H9 (cell line): ENCODE results near the gene OPRL1. TPM values are rescaled to one million over a fixed set of nuclear protein-coding genes. Genes with fewer than 3 reads are reported as not detected.

Experiments used
- DNase-seq: peaks from one replicate; pipeline ENCODE4 v3.0.0-alpha.2; 2017
- H2AFZ ChIP-seq: one replicate; pipeline ENCODE4 v1.6.1; 2013; ENCODE audit warnings: mild to moderate bottlenecking, low read length, control low read depth, moderate library complexity
- H2AK5ac ChIP-seq: 2 replicates; pipeline ENCODE4 v1.6.1; 2013; ENCODE audit warnings: low read length, control low read depth, mixed read lengths; ENCODE audit not compliant: insufficient read length
- H2BK120ac ChIP-seq: one replicate; pipeline ENCODE4 v1.6.1; 2013; ENCODE audit warnings: low read depth, mild to moderate bottlenecking, low read length, control low read depth, inconsistent platforms; ENCODE audit not compliant: poor library complexity, severe bottlenecking
- H2BK12ac ChIP-seq: 2 replicates; pipeline ENCODE4 v1.6.1; 2013; ENCODE audit warnings: low read length, control low read depth, mixed read lengths, low read depth; ENCODE audit not compliant: insufficient read length
- H2BK15ac ChIP-seq: 2 replicates; pipeline ENCODE4 v1.6.1; 2013; ENCODE audit warnings: low read depth, low read length, control low read depth
- H2BK20ac ChIP-seq: one replicate; pipeline ENCODE4 v1.6.1; 2013; ENCODE audit warnings: low read depth, mild to moderate bottlenecking, low read length, control low read depth, inconsistent platforms; ENCODE audit not compliant: poor library complexity, severe bottlenecking
- H2BK5ac ChIP-seq: 2 replicates; pipeline ENCODE4 v1.6.1; 2013; ENCODE audit warnings: low read length, control low read depth, mixed read lengths; ENCODE audit not compliant: insufficient read length
- H3K14ac ChIP-seq: 2 replicates; pipeline ENCODE4 v1.6.1; 2013; ENCODE audit warnings: low read length, control low read depth; ENCODE audit not compliant: insufficient read depth
- H3K18ac ChIP-seq: 2 replicates; pipeline ENCODE4 v1.6.1; 2013; ENCODE audit warnings: low read depth, mild to moderate bottlenecking, mixed read lengths, low read length, control low read depth; ENCODE audit not compliant: insufficient read length
- H3K23ac ChIP-seq: 2 replicates; pipeline ENCODE4 v1.6.1; 2013; ENCODE audit warnings: low read length, control low read depth, mixed read lengths, low read depth; ENCODE audit not compliant: insufficient read length
- H3K23me2 ChIP-seq: 2 replicates; pipeline ENCODE4 v1.6.1; 2013; ENCODE audit warnings: low read depth, mild to moderate bottlenecking, mixed read lengths, low read length, control low read depth; ENCODE audit not compliant: insufficient read length, poor library complexity, severe bottlenecking
- H3K27ac ChIP-seq: 2 replicates; pipeline ENCODE4 v1.5.1; 2013; ENCODE audit warnings: low read length, control low read depth, mixed read lengths, low read depth; ENCODE audit not compliant: insufficient read length
- H3K27me3 ChIP-seq: 2 replicates; pipeline ENCODE4 v1.6.1; 2013; ENCODE audit warnings: low read length, control low read depth, inconsistent platforms; ENCODE audit not compliant: insufficient read depth
- H3K4ac ChIP-seq: 2 replicates; pipeline ENCODE4 v1.6.1; 2013; ENCODE audit warnings: low read depth, mild to moderate bottlenecking, control low read depth, inconsistent platforms, low read length, moderate library complexity
- H3K4me1 ChIP-seq: 2 replicates; pipeline ENCODE4 v1.6.1; 2013; ENCODE audit warnings: low read length, control low read depth, inconsistent platforms; ENCODE audit not compliant: insufficient read depth
- H3K4me2 ChIP-seq: 2 replicates; pipeline ENCODE4 v1.6.1; 2013; ENCODE audit warnings: low read length, control low read depth, mixed read lengths; ENCODE audit not compliant: insufficient read length, insufficient read depth
- H3K56ac ChIP-seq: 2 replicates; pipeline ENCODE4 v1.6.1; 2013; ENCODE audit warnings: low read depth, mild to moderate bottlenecking, mixed read lengths, low read length, control low read depth; ENCODE audit not compliant: insufficient read length
- H3K79me1 ChIP-seq: 2 replicates; pipeline ENCODE4 v1.6.1; 2013; ENCODE audit warnings: low read depth, mild to moderate bottlenecking, moderate library complexity, low read length, control low read depth, inconsistent platforms; ENCODE audit not compliant: insufficient read depth, poor library complexity, severe bottlenecking
- H3K79me2 ChIP-seq: 2 replicates; pipeline ENCODE4 v1.6.1; 2013; ENCODE audit warnings: low read length, control low read depth, inconsistent platforms; ENCODE audit not compliant: insufficient read depth
- H3K9ac ChIP-seq: 2 replicates; pipeline ENCODE4 v1.6.1; 2013; ENCODE audit warnings: low read length, control low read depth, mixed read lengths; ENCODE audit not compliant: insufficient read length; ENCODE audit errors: extremely low read depth
- H3K9me3 ChIP-seq: one replicate; pipeline ENCODE4 v1.6.1; 2013; ENCODE audit warnings: low read depth, low read length, inconsistent platforms; ENCODE audit not compliant: control insufficient read depth
- H3T11ph ChIP-seq: one replicate; pipeline ENCODE4 v1.6.1; 2013; ENCODE audit warnings: mild to moderate bottlenecking, low read length, control low read depth, inconsistent platforms
- H4K20me1 ChIP-seq: one replicate; pipeline ENCODE4 v1.6.1; 2013; ENCODE audit not compliant: control insufficient read depth, insufficient read length, insufficient read depth
- H4K5ac ChIP-seq: 2 replicates; pipeline ENCODE4 v1.6.1; 2013; ENCODE audit warnings: low read depth, mild to moderate bottlenecking, mixed read lengths, low read length, control low read depth; ENCODE audit not compliant: insufficient read length
- H4K8ac ChIP-seq: replicated peaks from 2 replicates; pipeline ENCODE4 v1.6.1; 2013; ENCODE audit warnings: low read length, control low read depth, mixed read lengths, low read depth; ENCODE audit not compliant: insufficient read length
- H4K91ac ChIP-seq: 2 replicates; pipeline ENCODE4 v1.6.1; 2013; ENCODE audit warnings: low read depth, mild to moderate bottlenecking, moderate library complexity, mixed read lengths, low read length, control low read depth; ENCODE audit not compliant: insufficient read length
- H3K27ac Mint-ChIP-seq, 3 experiments: 2 replicates in 2 of 3; 3 replicates in 1 of 3; pipeline ENCODE4 v1.8.0; 2020 to 2021; ENCODE audit warnings: mixed read lengths in 3 of 3, mild to moderate bottlenecking in 1 of 3, moderate library complexity in 1 of 3
- H3K27me3 Mint-ChIP-seq: 2 replicates; pipeline ENCODE4 v1.8.0; 2021; ENCODE audit warnings: low read depth, mild to moderate bottlenecking, moderate library complexity, mixed read lengths
- H3K36me3 Mint-ChIP-seq, 3 experiments: 2 replicates in 2 of 3; 3 replicates in 1 of 3; pipeline ENCODE4 v1.8.0; 2020 to 2021; ENCODE audit warnings: low read depth in 3 of 3, mixed read lengths in 3 of 3; ENCODE audit not compliant: insufficient read depth in 1 of 3
- H3K4me1 Mint-ChIP-seq, 2 experiments: 2 replicates each; pipeline ENCODE4 v1.8.0; 2020; ENCODE audit warnings: mixed read lengths in 2 of 2
- H3K4me3 Mint-ChIP-seq, 2 experiments: 2 replicates in 1 of 2; 3 replicates in 1 of 2; pipeline ENCODE4 v1.8.0; 2020 to 2021; ENCODE audit warnings: mild to moderate bottlenecking in 2 of 2, mixed read lengths in 2 of 2, moderate library complexity in 1 of 2
- H3K9me3 Mint-ChIP-seq, 2 experiments: 2 replicates in 1 of 2; 3 replicates in 1 of 2; pipeline ENCODE4 v1.8.0; 2020; ENCODE audit warnings: mild to moderate bottlenecking in 2 of 2, mixed read lengths in 2 of 2, moderate library complexity in 1 of 2
- CTCF ChIP-seq: fragments of 200-600 bp; sonication (generic); conservative IDR thresholded peaks from 3 replicates; pipeline ENCODE4 v1.8.0; 2021; ENCODE audit warnings: antibody characterized with exemption, mild to moderate bottlenecking
- WGBS: extraction: QIAGEN DNeasy Blood & Tissue Kit; methylation state at CpG from one replicate; pipeline ENCODE4 v1.1.7; 2013; ENCODE audit warnings: missing lambda C conversion rate, low lambda C conversion rate, mixed read lengths; ENCODE audit not compliant: insufficient read length; ENCODE audit errors: extremely low coverage; 5-methylcytosine and 5-hydroxymethylcytosine counted together
- total RNA-seq: library from RNA; stranded (reverse); gene quantifications from 2 replicates; pipeline ENCODE4 v1.2.1, GENCODE V29; 2021

Gene OPRL1
- total RNA-seq, 1 experiment from 2014 or later = 0.90 TPM

GRCh38 chr20:64074963-64075362 is 4.9 kb upstream of the OPRL1 start:
- peaks cover 9 to 12% of the 10 kb centered on the region in 2 experiments for H3K4me1 Mint-ChIP-seq
- H2BK15ac ChIP-seq = no peak overlapping the region
- H2BK5ac ChIP-seq = no peak overlapping the region
- H4K20me1 ChIP-seq = no peaks in the 10 kb centered on the region
- no peak overlapping the region for H3K14ac ChIP-seq
- H3K9ac ChIP-seq = no peak overlapping the region
- no peak overlapping the region for H2BK12ac ChIP-seq
- H2BK120ac ChIP-seq = no peak overlapping the region
- WGBS = no CpG with 5 or more reads among the region's 8 CpGs
- no peak overlapping the region for H2BK20ac ChIP-seq
- no peak overlapping the region for H3T11ph ChIP-seq
- H3K27ac ChIP-seq = no peak overlapping the region
- H3K27me3 Mint-ChIP-seq = no peaks in the 10 kb centered on the region
- H4K5ac ChIP-seq = no peak overlapping the region
- H3K23me2 ChIP-seq = peaks cover 3% of the 10 kb centered on the region
- no peak overlapping the region for H3K56ac ChIP-seq
- no peak overlapping the region for H2AK5ac ChIP-seq
- H3K27ac Mint-ChIP-seq = no peak overlapping the region
- no peaks in the 10 kb centered on the region; a peak in 2 of 7 replicates for H3K36me3 Mint-ChIP-seq
- H2AFZ ChIP-seq = no peak overlapping the region
- H3K27me3 ChIP-seq = no peaks in the 10 kb centered on the region
- no peak overlapping the region for H4K91ac ChIP-seq
- no peaks in the 10 kb centered on the region for H3K79me2 ChIP-seq
- H3K4me2 ChIP-seq = no peak overlapping the region
- H3K9me3 Mint-ChIP-seq = no peaks in the 10 kb centered on the region
- DNase-seq = no peak
- H3K23ac ChIP-seq = no peak overlapping the region
- no peak overlapping the region for H3K4me3 Mint-ChIP-seq
- H3K79me1 ChIP-seq = no peaks in the 10 kb centered on the region
- no peak overlapping the region for H3K4ac ChIP-seq
- H4K8ac ChIP-seq = no peak overlapping the region
- H3K4me1 ChIP-seq = no peaks in the 10 kb centered on the region; the same call in 1 of the 2 replicates
- H3K9me3 ChIP-seq = no peaks in the 10 kb centered on the region
- H3K18ac ChIP-seq = no peak overlapping the region
- TF ChIP-seq CTCF = no peak
